NCI-H146 treated with DMSO at 0.1 percent for 48 hours (cell line): ENCODE results near the gene FGA.

Source experiments
- DNase-seq: peaks from one replicate; lab custom pipeline; 2025; ENCODE audit not compliant: unreplicated experiment; lab: John Stamatoyannopoulos, UW

The FGA gene

DNA sequence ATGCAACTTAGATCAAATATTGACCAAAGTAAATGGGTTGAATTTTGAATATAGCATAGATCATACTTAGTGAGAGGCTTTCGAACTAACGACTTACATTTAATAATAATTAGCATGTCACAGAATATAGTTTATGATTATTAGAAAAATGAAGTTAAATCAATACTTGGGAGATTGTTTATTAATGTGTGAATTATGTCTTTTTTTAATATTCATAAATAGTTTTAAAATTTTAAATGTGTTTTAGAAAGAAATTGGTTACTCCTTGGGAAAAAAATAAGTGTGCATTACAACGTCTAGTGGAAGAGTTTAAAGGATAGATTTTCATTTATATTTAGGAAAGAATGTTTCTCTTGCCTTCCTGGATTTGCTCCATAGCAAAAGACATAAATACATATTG is 7.3 kb downstream of the FGA start:
- DNase-seq = no peak

DNA sequence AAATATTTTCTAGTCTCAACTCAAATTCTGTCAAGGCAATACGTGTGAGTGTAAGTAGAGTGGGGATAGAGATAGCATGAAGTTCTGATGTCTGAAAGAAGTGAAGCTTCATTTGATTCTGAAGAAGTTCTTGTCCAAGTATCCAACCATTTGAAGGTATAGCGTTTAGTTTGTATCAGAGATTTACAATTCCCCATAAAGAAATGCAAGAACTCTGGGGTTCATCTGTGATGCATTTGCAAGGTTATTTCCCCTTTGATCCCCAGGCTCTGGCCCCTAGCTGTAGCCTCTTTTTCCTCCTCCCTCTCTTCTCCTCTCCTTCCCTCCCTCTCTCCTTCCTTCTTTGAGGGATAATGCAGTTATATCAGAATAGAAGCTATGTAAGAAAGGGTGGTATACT is 7.8 kb downstream of the FGA start:
- no peak for DNase-seq

- DNase-seq = no peak
These were observed 10.6 kb downstream of the FGA start for GRCh38 chr4:154579927-154580326.

GRCh38 chr4:154578919-154579318 is 11.6 kb downstream of the FGA start:
- DNase-seq = no peak

- no peak for DNase-seq
These were observed 13.2 kb downstream of the FGA start for GRCh38 chr4:154577324-154577723.

DNA sequence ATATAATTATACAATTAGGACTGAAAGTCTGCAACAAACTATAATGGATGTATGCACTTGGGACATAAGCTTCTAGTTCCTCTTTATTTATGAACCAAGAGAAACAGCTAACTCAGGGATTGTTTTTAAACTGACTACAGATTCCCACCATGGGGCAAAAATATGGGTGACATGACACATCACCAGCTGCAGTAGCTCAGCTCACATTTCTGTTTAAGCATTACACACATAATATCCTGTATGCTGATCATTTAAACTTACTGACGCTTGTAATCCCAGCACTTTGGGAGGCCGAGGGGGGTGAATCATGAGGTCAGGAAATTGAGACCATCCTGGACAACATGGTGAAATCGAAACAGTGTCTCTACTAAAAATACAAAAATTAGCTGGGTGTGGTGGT is 16.2 kb downstream of the FGA start:
- DNase-seq = no peak

DNA sequence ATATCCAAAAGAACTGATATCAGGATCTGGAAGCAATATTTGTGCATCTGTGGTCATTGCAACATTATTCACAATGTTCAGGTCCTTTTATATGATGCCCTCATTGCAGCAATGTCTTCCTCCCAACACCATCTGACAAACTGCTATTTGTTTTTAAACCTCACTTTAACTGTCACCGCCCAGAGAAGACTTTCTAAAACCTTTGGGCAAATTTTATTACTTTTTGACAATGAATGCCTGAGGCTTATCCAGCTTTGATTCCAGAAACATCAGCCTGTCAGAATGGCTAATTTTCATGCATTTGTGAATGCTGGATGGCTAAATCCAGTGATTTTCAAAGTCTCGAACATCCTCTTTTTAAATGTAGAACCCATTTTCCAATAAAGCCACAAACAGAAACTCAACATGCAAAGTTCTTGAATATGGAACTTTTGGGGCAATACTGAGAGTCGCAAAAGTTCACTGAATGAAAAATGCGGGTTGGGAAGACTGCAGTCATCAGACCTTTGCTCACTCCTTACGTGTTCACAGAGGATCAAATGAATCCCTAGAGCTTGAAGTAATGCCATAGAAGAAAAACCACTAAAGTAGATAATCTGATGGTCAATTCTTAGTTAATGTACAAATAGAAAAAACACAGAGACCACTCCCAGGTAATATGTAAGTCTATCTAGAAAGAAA is 17.2 kb downstream of the FGA start:
- DNase-seq = no peak

DNA sequence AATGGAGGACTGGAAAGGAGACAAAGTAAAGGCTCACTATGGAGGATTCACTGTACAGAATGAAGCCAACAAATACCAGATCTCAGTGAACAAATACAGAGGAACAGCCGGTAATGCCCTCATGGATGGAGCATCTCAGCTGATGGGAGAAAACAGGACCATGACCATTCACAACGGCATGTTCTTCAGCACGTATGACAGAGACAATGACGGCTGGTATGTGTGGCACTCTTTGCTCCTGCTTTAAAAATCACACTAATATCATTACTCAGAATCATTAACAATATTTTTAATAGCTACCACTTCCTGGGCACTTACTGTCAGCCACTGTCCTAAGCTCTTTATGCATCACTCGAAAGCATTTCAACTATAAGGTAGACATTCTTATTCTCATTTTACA is 21.0 kb downstream of the FGA start:
- DNase-seq = no peak

DNA sequence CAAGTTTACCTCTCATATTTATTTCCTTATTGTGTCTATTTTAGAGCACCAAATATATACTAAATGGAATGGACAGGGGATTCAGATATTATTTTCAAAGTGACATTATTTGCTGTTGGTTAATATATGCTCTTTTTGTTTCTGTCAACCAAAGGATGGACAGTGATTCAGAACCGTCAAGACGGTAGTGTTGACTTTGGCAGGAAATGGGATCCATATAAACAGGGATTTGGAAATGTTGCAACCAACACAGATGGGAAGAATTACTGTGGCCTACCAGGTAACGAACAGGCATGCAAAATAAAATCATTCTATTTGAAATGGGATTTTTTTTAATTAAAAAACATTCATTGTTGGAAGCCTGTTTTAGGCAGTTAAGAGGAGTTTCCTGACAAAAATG is 21.5 kb downstream of the FGA start:
- DNase-seq = no peak

DNA sequence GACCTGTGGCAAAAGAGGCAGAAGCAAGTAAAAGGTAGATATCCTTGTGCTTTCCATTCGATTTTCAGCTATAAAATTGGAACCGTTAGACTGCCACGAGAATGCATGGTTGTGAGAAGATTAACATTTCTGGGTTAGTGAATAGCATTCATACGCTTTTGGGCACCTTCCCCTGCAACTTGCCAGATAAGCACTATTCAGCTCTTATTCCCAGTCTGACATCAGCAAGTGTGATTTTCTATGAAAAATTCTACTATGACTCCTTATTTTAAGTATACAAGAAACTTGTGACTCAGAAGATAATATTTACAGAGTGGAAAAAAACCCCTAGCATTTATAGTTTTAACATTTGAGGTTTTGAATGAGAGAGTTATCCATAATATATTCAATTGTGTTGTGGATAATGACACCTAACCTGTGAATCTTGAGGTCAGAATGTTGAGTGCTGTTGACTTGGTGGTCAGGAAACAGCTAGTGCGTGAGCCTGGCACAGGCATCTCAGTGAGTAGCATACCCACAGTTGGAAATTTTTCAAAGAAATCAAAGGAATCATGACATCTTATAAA is 23.8 kb downstream of the FGA start:
- no peak for DNase-seq

GRCh38 chr4:154565704-154566103 is 24.8 kb downstream of the FGA start:
- no peak for DNase-seq

DNA sequence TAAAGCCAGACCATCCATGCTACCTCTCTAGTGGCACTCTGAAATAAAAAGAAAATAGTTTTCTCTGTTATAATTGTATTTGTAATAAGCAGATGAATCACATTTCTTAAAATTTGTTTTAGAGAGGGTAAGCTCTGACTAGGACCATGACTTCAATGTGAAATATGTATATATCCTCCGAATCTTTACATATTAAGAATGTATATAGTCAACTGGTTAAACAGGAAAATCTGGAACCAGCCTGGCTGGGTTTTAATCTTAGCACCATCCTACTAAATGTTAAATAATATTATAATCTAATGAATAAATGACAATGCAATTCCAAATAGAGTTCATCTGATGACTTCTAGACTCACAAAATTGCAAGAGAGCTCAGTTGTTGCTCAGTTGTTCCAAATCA is 26.2 kb downstream of the FGA start:
- DNase-seq = no peak

DNA sequence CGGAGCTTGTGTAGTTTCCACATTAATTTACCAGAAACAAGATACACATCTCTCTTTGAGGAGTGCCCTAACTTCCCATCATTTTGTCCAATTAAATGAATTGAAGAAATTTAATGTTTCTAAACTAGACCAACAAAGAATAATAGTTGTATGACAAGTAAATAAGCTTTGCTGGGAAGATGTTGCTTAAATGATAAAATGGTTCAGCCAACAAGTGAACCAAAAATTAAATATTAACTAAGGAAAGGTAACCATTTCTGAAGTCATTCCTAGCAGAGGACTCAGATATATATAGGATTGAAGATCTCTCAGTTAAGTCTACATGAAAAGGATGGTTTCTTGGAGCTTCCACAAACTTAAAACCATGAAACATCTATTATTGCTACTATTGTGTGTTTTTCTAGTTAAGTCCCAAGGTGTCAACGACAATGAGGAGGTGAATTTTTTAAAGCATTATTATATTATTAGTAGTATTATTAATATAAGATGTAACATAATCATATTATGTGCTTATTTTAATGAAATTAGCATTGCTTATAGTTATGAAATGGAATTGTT is 27.8 kb downstream of the FGA start, which contains the start of gene FGB:
TSS of gene FGB (plus strand) at position 315 of the 558 bp plus-strand sequence. CDS start at position 323, 8 bp downstream.
- no peak for DNase-seq

- no peak for DNase-seq
These were observed 29.7 kb downstream of the FGA start for GRCh38 chr4:154560824-154561231.

- DNase-seq = no peak
These were observed 30.1 kb downstream of the FGA start for GRCh38 chr4:154560419-154560801.

- peak; percentile 23 for DNase-seq
These were observed 30.8 kb downstream of the FGA start for GRCh38 chr4:154559494-154560418.

GRCh38 chr4:154559141-154559493 is 31.4 kb downstream of the FGA start:
- no peak for DNase-seq

- peak; percentile 1 for DNase-seq
These were observed 38.5 kb downstream of the FGA start for GRCh38 chr4:154551872-154552686.

GRCh38 chr4:154549894-154550790 is 40.4 kb downstream of the FGA start, which contains the start of gene PLRG1:
Gene PLRG1, minus strand, starts transcription at chr4:154550400. Its CDS starts 92 bp downstream, at chr4:154550308.
- DNase-seq = peak; percentile 81

DNA sequence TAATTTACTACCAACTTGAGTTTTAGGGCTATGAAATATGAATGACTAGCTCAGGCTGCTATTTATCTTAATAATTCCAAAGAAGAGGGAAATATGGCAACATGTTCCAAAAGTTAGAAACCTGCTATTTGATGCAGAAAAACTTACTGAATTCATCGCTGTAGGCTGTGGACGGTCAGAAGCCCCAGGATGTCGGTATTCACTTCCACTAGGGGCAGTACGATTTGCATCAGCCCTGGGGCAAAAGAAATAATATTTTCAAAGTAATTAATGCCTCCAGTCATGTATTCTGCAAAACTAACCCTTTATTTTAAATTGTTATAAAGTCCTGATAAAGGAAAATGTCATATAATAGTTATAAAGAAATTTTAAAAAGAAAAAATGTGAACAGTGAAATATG is 44.9 kb downstream of the FGA start:
- no peak for DNase-seq
